KG1 (cell line): ENCODE measurements around the gene CLIC4.
"Not testable (repeated sequence)": the region's sequence is repeated elsewhere in the genome, so short reads cannot be mapped to it uniquely, and the experiment has no call there.

Source experiments
- DNase-seq: peaks from one replicate; lab custom pipeline; 2025; lab: John Stamatoyannopoulos, UW

Gene CLIC4

DNA sequence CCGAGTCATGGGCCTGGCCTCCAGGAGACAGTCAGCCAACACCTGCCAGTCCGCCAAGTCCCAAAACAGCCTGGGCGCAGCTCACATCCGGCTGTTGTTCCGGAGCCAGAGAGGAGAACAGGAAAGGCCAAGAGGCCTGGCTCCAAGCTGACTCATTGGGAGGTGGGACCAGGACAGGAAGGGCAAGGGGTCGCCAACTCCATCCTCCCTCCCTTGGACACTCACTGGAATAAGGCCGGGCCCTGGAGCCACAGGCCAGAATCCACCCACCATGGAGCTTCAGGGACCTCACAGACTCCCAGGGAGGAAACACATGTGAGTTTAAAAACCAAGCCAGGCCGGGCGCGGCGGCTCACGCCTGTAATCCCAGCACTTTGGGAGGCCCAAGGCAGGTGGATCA lies 25.1 kb upstream of the CLIC4 start:
- no peak for DNase-seq

DNA sequence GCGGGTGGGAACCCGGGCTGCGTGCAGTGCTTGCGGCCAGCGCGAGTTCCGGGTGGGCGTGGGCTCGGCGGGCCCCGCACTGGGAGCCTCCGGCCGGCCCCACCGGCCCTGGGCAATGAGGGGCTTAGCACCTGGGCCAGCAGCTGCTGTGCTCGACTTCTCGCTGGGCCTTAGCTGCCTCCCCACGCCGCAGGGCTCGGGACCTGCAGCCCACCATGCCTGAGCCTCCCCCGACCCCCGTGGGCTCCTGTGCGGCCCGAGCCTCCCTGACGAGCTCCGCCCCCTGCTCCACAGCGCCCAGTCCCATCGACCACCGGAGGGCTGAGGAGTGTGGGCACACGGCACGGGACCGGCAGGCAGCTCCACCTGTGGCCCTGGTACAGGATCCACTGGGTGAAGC lies 23.7 kb upstream of the CLIC4 start:
- no peak for DNase-seq

DNA sequence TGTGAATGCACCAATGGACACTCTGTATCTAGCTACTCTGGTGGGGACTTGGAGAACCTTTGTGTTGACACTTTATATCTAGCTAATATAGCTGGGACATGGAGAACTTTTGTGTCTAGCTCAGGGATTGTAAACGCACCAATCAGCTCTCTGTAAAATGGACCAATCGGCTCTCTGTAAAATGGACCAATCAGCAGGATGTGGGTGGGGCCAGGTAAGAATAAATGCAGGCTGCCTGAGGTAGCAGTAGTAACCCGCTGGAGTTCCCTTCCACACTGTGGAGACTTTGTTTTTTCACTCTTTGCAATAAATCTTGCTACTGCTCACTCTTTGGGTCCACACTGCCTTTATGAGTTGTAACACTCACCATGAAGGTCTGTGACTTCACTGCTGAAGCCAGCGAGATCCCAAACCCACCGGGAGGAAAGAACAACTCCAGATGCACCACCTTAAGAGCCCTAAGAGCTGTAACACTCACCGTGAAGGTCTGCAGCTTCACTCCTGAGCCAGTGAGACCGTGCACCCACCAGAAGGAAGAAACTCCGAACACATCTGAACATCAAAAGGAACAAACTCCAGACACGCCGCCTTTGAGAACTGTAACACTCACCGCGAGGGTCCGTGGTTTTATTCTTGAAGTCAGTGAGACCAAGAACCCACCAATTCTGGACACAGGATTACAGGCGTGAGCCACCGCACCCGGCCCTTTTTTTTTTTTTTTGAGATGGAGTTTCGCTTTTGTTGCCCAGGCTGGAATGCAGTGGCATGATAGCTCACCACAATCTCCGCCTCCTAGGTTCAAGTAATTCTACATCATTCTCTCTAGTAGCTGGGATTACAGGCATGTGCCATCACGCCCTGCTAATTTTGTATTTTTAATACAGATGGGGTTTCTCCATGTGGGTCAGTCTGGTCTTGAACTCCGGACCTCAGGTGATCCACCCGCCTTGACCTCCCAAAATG lies 22.9 kb upstream of the CLIC4 start:
- not testable (repeated sequence) for DNase-seq

DNA sequence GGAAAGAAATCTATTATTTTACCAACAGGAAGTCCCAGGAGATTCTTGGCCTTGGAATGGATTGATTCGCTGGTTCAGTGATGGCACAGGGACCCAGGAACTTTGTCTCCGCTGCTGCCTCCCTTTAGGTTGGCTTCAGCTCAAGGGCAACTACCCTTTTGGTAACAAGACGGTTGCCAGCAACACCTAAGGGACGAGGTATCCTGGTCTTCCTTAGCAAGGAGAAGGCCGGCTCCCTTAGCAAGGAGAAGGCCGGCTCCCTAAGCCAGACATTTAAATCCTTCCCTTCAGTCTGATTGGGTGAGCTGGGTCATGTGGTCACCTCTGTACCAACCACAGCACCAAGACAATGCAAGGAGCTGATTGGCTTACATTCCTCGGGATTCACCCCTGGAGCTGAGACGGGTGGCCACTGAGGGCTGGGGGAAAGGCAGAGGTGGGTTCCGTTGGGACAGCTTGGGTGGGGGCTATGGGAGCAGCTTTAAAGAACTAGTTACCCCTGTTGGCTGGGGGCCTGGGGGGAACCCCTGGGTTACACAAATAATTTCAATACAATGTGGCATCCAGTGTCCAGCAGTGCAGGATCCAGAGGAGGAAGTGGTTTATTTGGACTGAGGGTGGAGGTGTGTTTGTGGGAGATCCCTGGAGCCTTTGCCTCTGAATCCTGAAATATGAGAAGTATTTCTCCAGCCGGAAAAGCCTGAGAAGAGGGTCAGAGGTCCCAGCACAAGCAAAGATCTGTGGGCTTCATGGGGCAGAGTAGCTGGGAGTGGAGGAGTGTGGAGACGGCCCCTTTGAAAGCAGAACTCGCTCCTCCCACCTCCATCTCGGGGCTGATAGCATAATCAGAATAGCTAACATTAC lies 20.7 kb upstream of the CLIC4 start:
- DNase-seq = no peak

DNA sequence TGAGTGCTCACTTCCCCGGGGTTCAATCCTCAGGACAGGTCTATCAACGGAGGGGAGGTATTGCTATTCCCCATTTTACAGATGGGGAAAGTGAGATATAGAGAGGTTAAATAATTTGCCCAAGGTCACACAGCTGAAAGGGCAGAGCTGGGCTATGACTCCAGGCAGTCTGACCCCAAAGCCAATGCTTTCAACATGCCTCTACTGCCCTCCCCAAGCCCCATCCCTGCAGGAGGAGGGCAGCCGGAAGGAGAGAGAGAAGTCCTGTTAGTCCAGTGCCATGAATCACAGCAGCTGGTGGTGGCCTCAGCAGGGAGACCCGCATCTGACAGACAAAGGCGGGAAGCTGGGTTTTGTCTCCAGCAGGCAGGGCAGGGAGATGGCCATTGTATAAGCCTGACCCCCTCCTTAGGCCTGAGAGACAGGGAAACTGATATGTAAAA lies 20.0 kb upstream of the CLIC4 start:
- DNase-seq = no peak

DNA sequence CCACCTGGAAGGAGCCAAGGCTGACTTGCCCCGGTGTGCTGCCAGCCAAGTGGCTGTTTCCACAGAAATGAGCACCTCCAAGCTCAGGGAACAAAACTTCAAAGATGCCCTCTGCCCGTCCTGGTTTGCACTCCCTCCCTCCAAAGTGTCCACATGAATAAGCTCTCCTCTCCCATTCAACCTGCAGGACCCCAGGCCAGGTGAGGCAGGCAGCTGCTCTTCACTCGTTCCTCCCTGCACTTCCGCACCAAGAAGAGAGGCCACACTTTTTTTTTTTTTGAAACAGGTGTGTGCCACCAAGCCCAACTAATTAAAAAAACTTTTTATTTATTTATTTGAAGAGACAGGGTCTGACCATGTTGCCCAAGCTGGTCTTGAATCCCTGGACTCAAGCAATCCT lies 18.5 kb upstream of the CLIC4 start:
- DNase-seq = no peak

DNA sequence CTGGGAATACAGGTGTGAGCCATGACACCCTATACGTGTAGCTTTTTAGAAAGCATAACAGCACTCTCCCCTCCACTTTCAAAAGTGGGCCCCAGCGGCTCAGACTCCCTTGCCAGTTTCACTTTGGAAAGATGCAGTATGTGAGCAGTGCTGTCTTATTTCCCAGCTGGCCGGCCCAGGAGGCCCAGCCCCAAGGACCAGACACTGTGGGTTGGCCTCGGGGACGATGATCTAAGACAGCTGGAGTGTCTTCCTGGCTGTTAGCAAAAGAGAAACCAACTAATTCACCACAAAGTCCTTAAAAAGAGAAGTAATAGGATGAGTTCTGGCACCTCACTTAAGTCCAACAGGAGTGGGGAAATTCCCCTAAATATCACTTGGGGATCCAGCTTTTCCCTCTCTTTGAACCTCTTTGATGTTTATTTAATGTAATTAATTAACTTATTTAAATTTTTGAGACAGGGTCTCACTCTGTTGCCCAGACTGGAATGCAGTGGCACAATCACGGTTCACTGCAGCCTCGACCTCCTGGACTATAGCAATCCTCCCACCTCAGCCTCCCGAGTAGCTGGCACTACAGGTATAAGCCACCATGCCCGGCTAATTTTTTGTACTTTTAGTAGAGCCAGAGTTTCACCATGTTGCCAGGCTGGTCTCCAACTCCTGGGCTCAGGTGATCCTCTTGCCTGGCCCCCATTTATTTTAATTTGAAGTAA lies 17.6 kb upstream of the CLIC4 start:
- DNase-seq = peak; percentile 28

DNA sequence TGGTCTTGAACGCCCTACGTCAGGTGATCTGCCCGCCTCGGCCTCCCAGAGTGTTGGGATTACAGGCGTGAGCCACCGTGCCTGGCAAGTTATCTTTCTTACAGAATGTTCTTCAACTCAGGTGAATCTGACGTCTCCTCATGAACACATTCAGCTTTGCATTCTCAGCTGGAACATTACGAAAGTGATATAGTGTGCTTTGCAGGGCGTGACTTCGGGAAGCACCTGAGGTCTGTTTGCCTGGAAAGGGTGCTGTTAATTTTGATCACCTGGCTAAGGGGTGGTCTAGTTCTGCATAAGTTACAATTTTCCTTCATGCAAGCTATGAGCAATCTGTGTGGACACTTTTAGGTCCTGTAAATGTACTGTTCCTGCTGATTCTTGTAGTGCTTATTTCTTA lies 16.3 kb upstream of the CLIC4 start:
- no peak for DNase-seq

DNA sequence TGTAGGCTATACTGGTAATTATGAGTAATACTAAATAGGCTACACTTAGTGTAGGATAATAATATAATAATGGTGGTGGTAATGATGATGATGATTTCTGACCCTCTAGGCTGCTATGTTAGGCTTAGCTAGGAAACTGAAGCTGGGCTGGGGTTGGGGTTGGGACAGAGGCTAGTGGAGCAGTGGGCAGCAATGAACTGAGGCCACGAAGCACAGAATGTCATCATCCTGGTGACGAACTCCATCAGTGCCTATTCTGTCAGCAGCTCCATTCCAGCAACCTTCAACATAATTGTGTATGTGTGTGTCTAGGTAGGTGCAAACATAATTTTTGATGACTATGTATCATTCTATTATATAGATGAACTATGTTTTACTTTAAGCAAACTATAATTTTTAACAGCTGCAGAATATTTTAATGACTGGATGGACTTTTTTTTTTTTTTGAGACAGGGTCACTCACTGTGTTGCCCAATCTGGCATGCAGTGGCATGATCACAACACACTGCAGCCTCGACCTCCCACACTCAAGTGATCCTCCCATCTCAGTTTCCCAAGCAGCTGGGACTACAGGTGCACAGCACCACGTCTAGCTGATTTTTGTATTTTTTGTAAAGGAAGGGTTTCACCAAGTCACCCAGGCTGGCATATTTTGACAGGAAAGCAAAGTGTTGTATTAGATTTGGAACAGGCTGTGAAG lies 12.9 kb upstream of the CLIC4 start:
- no peak for DNase-seq

DNA sequence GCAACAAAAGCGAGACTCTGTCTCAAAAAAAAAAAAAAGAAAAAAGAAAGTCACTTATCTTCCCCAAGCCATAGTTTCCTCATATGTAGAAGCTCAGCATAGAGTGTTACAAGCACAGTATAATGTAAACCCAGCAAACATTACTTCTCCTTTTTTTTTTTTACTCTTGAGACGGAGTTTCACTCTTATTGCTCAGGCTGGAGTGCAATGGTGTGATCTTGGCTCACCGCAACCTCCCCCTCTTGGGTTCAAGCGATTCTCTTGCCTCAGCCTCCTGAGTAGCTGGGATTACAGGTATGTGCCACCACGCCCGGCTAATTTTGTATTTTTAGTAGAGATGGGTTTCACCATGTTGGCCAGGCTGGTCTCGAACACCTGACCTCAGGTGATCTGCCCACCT lies 11.9 kb upstream of the CLIC4 start:
- peak; percentile 30 for DNase-seq

DNA sequence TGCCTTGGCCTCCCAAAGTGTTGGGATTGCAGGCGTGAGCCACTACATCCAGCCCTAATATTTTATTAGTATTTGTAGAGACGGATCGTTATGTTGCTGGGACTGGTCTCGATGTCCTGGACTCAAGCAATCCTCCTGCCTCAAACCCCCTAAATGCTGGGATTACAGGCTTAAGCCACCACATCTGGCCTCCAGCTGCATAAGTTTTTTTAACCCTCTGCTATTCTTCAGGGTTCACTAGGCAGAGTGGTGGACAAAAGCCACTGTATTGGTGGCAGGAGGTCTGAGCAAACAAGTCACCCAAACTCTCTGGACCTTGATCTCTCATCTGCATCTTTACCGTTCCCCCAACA lies 10.1 kb upstream of the CLIC4 start:
- no peak for DNase-seq

DNA sequence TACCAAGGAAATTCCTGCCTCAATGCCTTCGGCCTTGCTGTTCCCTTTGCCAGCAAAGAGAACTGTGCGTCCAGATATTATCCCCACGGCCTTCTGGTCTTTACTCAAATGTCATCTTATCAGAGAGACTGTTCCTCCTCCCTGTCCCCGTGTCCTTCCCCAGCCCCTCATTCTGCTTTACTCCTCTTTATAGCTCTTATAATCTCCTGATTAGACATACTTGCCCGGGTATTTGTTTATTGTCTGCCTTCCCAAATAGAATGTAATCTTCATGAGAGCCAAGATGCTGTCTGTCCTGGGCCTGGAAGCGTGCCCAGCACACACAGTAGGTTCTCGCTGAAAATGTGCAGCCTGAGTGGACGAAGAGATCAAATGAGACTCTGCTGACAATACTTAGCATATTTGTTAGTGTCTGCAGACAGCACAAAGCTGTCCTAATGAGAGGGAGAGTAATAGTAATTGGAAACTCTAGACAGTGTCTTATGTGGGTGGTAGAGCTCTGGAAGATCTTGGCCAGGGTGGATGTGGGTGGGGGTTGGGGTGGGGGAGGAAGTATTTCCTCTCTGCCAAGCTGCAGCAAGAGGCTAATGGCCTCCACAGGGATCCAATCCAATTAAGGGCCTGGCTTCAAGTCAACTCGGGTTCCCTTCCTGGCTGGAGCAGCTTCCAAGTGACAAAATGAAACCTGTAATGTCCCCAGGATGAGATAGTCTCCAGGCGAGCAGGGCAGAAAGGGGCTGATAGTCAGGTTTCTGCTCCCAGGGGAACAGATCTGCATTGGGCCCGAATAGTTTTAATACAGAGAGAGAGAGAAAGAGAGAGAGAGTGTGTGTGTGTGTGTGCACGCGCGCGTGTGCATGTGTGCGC lies 9.5 kb upstream of the CLIC4 start:
- DNase-seq = no peak

DNA sequence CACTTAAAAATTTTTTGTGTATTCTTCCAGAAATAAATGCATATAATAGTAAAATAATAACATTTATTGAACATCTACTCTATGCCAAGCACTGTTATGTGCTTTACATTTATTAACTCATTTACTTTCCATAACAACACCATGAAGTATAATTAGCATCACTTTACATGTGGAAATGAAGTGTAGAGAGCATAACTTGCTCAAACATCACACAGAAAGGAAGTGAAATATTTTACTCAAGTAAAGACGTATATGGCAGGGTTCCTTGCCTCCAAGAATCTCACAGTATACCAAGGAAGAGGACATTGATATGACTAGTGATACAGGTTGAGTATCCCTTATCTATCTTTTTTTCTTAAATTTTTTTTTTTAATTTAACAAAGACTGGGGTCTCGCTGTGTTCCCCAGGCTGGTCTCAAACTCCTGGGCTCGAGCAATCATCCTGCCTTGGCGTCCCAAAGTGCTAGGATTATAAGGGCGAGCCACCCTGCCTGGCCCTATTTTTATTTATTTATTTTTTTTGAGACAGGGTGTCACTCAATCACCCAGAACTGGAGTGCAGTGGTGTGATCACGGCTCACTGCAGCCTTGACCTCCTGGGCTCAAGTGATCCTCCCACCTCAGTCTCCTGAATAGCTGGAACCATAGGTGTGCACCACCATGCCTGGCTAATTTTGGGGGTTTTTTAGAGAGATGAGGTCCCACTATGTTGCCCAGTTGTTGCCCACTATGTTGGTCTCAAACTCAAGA lies 7.7 kb upstream of the CLIC4 start:
- no peak for DNase-seq

DNA sequence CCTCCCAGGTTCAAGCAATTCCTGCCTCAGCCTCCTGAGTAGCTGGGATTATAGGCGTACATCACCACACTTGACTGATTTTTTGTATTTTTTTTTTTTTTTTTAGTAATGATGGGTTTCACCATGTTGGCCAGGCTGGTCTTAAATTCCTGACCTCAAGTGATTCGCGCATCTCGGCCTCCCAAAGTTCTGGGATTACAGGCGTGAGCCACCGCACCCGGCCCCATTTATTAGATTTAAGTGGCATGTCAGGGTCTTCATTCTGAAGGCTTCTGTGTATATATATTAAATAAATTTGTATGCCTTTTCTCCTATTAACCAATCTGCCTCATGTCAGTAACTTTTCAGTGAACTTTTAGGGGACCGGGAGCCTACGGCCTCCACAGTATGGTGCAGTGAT lies 6.0 kb upstream of the CLIC4 start:
- DNase-seq = no peak

DNA sequence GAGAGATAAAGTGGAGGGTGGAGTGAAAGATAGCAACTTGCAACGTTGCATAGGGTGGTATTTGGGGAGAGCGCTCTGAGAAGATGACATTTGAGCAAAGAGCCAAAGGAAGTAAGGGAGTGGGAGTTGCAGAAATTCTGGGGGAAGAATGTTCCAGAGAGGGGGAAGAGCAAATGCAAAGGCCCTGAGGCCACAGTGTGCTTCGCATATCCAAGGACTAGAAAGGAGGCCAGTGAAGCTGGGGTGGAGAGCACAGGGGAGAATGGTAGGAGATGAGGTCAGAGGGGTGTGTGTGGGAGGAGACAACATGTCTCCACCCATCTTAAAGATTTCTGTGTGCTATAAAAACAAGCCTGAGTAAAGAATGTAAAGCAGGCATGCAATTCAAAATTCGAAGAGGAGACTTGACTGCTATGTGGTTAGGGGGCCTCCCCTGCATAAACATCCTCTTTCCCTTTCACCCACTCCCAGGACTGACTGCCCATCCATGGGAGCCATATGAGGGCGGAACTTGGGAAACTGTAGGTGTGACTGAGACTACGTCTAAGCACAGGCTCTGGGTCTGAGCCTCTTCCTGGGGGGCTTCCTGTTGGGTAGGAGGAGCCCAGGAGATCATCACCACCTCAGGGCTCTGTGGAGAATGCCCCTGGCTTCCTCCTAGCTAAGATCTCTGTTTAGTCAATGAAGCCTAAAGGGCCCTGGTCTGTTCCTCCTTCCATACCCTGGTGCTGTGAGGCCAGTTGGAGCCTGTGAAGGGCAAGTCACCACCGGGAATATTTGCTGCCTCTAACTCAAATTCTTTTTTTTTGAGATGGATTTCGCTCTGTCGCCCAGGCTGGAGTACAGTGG lies 2.9 kb upstream of the CLIC4 start:
- DNase-seq = no peak

DNA sequence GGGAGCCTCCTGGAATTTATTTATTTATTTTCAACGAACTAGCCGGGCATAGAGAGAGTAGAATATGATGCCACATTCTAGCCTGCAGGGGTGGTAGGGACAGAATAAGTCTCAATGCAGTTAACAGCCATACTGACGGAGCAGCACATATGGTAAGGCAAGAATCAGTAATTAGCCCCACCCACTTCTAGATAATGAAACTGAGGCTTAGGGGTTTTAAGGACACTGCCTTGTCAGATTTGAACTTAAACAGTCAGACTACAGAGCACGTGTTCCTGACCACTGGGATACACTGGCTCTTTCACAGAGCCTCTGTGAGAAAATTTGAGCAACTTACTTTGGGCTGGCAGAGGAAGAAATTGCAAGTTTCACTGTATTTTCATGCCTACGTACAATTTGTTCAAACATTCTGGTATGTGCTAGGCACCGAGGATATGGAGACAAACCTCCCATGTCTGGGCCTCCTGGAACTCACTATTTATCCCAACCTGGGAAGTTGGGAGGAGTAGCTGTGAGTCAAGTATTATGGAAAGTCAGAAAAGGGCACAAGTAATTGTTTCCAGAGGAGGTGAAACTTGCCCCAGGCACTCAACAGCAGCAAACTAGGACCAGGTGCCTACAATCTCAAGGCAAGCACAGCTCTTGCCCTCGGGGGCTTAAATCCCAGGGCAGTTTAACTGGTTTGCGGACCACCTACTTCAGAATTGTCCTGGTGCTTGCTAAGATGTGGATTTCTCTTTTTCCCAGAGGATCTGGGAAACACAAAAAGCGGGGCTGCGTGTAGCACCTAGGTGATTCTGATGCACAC lies 1.6 kb upstream of the CLIC4 start:
- DNase-seq = no peak

DNA sequence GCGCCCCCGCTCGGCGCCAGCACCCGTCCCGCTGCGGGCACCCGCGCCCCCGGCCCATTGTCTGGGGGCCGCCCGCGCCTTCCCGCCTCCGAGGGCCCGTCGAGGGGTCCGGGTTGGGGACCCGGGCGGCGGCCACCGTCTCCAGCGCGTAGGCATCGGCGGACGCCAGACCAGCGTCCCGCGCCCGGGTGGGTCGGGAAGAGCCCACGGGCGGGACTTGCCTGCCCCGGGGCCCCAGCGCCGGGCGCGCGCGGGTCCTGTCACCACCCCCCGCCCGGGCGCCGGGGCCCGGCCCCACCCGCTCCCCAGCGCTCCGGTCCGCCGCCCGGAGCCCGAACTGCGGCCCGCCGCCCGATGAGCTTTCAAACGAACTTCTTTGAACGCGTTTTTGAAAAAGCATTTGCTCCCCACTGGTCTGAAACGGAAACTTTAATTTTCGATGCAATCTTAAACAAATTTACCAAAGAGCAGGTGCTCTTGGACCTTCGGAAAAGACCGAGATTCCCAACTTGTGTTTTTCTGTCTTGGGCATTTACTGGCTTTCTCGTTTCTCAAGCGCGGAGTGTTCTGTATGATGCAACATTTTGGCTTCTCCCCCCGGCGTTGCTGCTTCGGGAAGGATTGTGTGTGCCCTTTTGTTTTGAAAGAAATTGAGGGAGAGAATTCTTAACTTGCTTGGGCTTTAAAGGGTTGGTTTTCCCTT lies 615 bp downstream of the CLIC4 start:
- DNase-seq = peak; percentile 44
